GM12878 (cell line): ENCODE results near the gene HOXB1.

Experiments
- BHLHE40 ChIP-seq, 2 experiments: fragments of 450-650 bp in 1 of 2; IDR thresholded peaks; 2 replicates each; pipeline ENCODE4 v1.6.1; 2011 to 2017; ENCODE audit warnings: low read depth in 2 of 2, borderline replicate concordance in 1 of 2, improper control_type of control experiment in 1 of 2, low read length in 1 of 2, mild to moderate bottlenecking in 1 of 2
- EZH2 ChIP-seq: IDR thresholded peaks from 2 replicates; pipeline ENCODE4 v1.6.1; 2012; ENCODE audit warnings: low read depth, mild to moderate bottlenecking, control low read depth, inconsistent platforms, low read length, borderline replicate concordance; ENCODE audit not compliant: control insufficient read depth
- FOXM1 ChIP-seq: IDR thresholded peaks from 2 replicates; pipeline ENCODE4 v1.6.1; 2012; ENCODE audit warnings: low read depth, mild to moderate bottlenecking, inconsistent platforms, low read length, moderate library complexity
- HCFC1 ChIP-seq: fragments of 150-350 bp; IDR thresholded peaks from 2 replicates; pipeline ENCODE4 v1.6.1; 2014; ENCODE audit warnings: low read length
- NFIC ChIP-seq: IDR thresholded peaks from 2 replicates; pipeline ENCODE4 v1.6.1; 2012; ENCODE audit warnings: low read depth, mild to moderate bottlenecking, inconsistent platforms, low read length, moderate library complexity
- NRF1 ChIP-seq: conservative IDR thresholded peaks from 2 replicates; pipeline ENCODE4 v1.6.1; 2011; ENCODE audit warnings: mild to moderate bottlenecking, low read depth, low read length, improper control_type of control experiment
- POLR2AphosphoS5 ChIP-seq: IDR thresholded peaks from 2 replicates; pipeline ENCODE4 v1.6.1; 2011; ENCODE audit warnings: mild to moderate bottlenecking, low read length, inconsistent platforms
- RAD21 ChIP-seq: IDR thresholded peaks from 2 replicates; pipeline ENCODE4 v1.6.1; 2011; ENCODE audit warnings: mild to moderate bottlenecking, low read depth, low read length, moderate library complexity; ENCODE audit not compliant: insufficient read depth
- SP1 ChIP-seq: IDR thresholded peaks from one replicate; pipeline ENCODE4 v1.6.1; 2011; ENCODE audit warnings: low read depth, low read length
- ZNF274 ChIP-seq: IDR thresholded peaks from one replicate; pipeline ENCODE4 v1.8.0; 2011; ENCODE audit not compliant: insufficient read length, insufficient read depth
- TF ChIP-seq, protein P1 (sequence below), 3 experiments: IDR thresholded peaks in 2 of 3; conservative IDR thresholded peaks in 1 of 3; 2 replicates each; pipeline ENCODE4 v1.5.1; 2011; ENCODE audit warnings: low read depth in 3 of 3, low read length in 3 of 3, mild to moderate bottlenecking in 3 of 3, control low read depth in 2 of 3, moderate library complexity in 2 of 3, inconsistent platforms in 1 of 3, mixed read lengths in 1 of 3; ENCODE audit not compliant: control insufficient read depth in 2 of 3, insufficient read depth in 1 of 3; ENCODE audit errors: extremely low read depth in 1 of 3
- TF ChIP-seq, protein P2 (sequence below): IDR thresholded peaks from 2 replicates; pipeline ENCODE4 v1.6.1; 2012; ENCODE audit warnings: low read length, inconsistent platforms
- TF ChIP-seq, protein P3 (sequence below): fragments of 450-650 bp; IDR thresholded peaks from 2 replicates; pipeline ENCODE4 v1.6.1; 2017; ENCODE audit warnings: mild to moderate bottlenecking

DNA sequence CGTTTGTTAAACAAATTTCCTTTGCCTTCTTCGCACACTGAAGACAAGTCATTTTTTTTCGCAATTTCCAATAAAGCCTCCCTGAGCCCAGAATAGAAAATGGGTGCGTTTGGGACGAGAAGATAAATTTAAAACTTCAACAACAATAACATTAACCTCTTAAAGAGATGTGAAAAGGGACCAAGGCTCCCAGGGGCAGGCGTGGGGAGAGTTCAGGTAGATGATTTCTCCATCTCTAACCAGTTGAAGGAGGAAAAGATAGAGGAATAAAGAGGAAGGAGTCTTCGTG, 48.6 kb upstream of the HOXB1 start:
- TF ChIP-seq EZH2 (no peak), SP1 (no peak), BHLHE40 (IDR thresholded peaks at IDR 0.05; ENCODE audit: borderline replicate concordance in 1 of 2, low read depth in 2 of 2, low read length in 1 of 2) (no peak), POLR2AphosphoS5 (no peak), NRF1 (no peak), ZNF274 (no peak), HCFC1 (no peak), RAD21 (no peak), NFIC (no peak), FOXM1 (no peak)
- TF ChIP-seq, protein P1, sequence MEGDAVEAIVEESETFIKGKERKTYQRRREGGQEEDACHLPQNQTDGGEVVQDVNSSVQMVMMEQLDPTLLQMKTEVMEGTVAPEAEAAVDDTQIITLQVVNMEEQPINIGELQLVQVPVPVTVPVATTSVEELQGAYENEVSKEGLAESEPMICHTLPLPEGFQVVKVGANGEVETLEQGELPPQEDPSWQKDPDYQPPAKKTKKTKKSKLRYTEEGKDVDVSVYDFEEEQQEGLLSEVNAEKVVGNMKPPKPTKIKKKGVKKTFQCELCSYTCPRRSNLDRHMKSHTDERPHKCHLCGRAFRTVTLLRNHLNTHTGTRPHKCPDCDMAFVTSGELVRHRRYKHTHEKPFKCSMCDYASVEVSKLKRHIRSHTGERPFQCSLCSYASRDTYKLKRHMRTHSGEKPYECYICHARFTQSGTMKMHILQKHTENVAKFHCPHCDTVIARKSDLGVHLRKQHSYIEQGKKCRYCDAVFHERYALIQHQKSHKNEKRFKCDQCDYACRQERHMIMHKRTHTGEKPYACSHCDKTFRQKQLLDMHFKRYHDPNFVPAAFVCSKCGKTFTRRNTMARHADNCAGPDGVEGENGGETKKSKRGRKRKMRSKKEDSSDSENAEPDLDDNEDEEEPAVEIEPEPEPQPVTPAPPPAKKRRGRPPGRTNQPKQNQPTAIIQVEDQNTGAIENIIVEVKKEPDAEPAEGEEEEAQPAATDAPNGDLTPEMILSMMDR (IDR thresholded peaks at IDR 0.05 in 2 of 3, conservative IDR thresholded peaks at IDR 0.05 in 1 of 3; ENCODE audit: control insufficient read depth in 2 of 3, extremely low read depth in 1 of 3, insufficient read depth in 1 of 3, low read depth in 3 of 3, low read length in 3 of 3) = no peak
- TF ChIP-seq, protein P2, sequence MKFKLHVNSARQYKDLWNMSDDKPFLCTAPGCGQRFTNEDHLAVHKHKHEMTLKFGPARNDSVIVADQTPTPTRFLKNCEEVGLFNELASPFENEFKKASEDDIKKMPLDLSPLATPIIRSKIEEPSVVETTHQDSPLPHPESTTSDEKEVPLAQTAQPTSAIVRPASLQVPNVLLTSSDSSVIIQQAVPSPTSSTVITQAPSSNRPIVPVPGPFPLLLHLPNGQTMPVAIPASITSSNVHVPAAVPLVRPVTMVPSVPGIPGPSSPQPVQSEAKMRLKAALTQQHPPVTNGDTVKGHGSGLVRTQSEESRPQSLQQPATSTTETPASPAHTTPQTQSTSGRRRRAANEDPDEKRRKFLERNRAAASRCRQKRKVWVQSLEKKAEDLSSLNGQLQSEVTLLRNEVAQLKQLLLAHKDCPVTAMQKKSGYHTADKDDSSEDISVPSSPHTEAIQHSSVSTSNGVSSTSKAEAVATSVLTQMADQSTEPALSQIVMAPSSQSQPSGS = no peak
- TF ChIP-seq, protein P3, sequence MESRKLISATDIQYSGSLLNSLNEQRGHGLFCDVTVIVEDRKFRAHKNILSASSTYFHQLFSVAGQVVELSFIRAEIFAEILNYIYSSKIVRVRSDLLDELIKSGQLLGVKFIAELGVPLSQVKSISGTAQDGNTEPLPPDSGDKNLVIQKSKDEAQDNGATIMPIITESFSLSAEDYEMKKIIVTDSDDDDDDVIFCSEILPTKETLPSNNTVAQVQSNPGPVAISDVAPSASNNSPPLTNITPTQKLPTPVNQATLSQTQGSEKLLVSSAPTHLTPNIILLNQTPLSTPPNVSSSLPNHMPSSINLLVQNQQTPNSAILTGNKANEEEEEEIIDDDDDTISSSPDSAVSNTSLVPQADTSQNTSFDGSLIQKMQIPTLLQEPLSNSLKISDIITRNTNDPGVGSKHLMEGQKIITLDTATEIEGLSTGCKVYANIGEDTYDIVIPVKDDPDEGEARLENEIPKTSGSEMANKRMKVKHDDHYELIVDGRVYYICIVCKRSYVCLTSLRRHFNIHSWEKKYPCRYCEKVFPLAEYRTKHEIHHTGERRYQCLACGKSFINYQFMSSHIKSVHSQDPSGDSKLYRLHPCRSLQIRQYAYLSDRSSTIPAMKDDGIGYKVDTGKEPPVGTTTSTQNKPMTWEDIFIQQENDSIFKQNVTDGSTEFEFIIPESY = no peak
